Upper lobe of right lung (tissue), 1 donor: Measurements from ENCODE around the gene BRD1. TPM values are rescaled to one million over a fixed set of nuclear protein-coding genes. Genes with fewer than 3 reads are reported as not detected.
A peak's percentile ranks its signal among the peaks of the same experiment; 100 is the strongest.

ENCODE experiments used
- ATAC-seq: fragments of 200-7000 bp; cut with Tn5 transposase; one replicate; pipeline ENCODE4 v1.9.1; 2020; ENCODE audit warnings: mild to moderate bottlenecking, moderate library complexity
- DNase-seq: peaks from one replicate; pipeline ENCODE4 v3.0.0-alpha.2; 2020
- H3K27ac ChIP-seq: fragments of 200-600 bp; one replicate; pipeline ENCODE4 v1.8.0; 2022
- H3K27me3 ChIP-seq: fragments of 200-600 bp; one replicate; pipeline ENCODE4 v1.8.0; 2022; ENCODE audit warnings: mild to moderate bottlenecking
- H3K36me3 ChIP-seq: fragments of 200-600 bp; one replicate; pipeline ENCODE4 v1.8.0; 2022
- H3K4me1 ChIP-seq: fragments of 200-600 bp; one replicate; pipeline ENCODE4 v1.8.0; 2022
- H3K4me3 ChIP-seq: fragments of 200-600 bp; one replicate; pipeline ENCODE4 v1.8.0; 2022; ENCODE audit warnings: mild to moderate bottlenecking
- H3K9me3 ChIP-seq: fragments of 200-600 bp; one replicate; pipeline ENCODE4 v1.8.0; 2022
- intact Hi-C: fragments of 100-400 bp; cut with DNase I; formaldehyde crosslinking; loops from one replicate; pipeline ENCODE4 v1.11.0; 2022
- total RNA-seq: library from RNA; stranded (reverse); fragmentation: NEBNext Ultra II Directional; extraction: Animal tissue kit (Norgen Biotek cat#: 25700); gene quantifications from one replicate; pipeline ENCODE4 v1.2.1, GENCODE V29; 2021
- TF ChIP-seq, protein P1 (sequence below): fragments of 200-600 bp; IDR thresholded peaks from one replicate; pipeline ENCODE4 v1.8.0; 2022; ENCODE audit warnings: antibody characterized with exemption
- donor health status: DM: no; HTN: yes; CAD: no; lungs with severe emphysema.

BRD1 gene
- total RNA-seq, 1 donor from 2014 or later: 39.0 TPM

DNA sequence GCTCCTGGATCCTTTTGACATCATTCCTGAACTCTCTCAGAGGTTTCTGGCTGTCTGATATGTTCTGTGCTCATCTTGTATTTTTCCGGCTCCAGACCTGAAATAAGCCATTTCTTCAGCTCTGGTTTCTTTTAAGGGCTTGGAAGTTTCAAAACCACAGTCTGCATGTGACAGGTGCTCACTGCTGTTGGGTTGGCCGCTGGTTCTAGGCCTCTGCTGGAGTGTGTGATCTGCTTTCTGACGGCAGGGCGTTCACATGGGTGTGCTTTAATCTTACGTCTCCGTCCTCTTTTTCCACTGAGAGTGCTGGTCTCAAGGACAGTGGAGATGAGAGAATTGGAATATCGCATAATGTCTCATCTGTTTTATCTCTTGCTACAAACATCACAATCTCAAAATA, 36.3 kb upstream of the BRD1 start:
- no peak for DNase-seq
- no peaks in the 10 kb centered on the region for H3K36me3 ChIP-seq
- no peak overlapping the region for H3K4me3 ChIP-seq
- H3K4me1 ChIP-seq: peaks cover 10% of the 10 kb centered on the region
- no peak for ATAC-seq
- peaks cover 11% of the 10 kb centered on the region for H3K9me3 ChIP-seq
- intact Hi-C loops: no loop called here
- no peak overlapping the region for H3K27ac ChIP-seq
- TF ChIP-seq, protein P1, sequence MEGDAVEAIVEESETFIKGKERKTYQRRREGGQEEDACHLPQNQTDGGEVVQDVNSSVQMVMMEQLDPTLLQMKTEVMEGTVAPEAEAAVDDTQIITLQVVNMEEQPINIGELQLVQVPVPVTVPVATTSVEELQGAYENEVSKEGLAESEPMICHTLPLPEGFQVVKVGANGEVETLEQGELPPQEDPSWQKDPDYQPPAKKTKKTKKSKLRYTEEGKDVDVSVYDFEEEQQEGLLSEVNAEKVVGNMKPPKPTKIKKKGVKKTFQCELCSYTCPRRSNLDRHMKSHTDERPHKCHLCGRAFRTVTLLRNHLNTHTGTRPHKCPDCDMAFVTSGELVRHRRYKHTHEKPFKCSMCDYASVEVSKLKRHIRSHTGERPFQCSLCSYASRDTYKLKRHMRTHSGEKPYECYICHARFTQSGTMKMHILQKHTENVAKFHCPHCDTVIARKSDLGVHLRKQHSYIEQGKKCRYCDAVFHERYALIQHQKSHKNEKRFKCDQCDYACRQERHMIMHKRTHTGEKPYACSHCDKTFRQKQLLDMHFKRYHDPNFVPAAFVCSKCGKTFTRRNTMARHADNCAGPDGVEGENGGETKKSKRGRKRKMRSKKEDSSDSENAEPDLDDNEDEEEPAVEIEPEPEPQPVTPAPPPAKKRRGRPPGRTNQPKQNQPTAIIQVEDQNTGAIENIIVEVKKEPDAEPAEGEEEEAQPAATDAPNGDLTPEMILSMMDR: no peak
- H3K27me3 ChIP-seq: no peaks in the 10 kb centered on the region

DNA sequence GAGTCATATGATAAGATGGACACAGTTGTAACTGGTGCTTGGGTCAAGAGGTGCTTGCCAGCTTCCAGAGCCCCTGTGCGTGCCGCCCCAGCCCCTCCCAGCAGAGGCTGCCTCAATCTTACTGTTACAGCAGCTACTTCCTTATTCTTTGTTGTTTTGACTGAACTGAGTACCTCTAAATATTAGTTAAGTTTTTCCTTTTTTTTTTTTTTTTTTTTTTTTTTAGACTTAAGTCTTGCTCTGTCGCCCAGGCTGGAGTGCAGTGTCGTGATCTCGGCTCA, 34.8 kb upstream of the BRD1 start:
- Histone ChIP-seq H3K4me3 (no peak overlapping the region), H3K27me3 (no peaks in the 10 kb centered on the region), H3K4me1 (peaks cover 10% of the 10 kb centered on the region), H3K27ac (no peak overlapping the region), H3K36me3 (no peaks in the 10 kb centered on the region), H3K9me3 (peaks cover 11% of the 10 kb centered on the region)
- TF ChIP-seq, protein P1: no peak
- DNase-seq (peak; percentile 68), ATAC-seq (peak; percentile 83)
- intact Hi-C loops: no loop called here

DNA sequence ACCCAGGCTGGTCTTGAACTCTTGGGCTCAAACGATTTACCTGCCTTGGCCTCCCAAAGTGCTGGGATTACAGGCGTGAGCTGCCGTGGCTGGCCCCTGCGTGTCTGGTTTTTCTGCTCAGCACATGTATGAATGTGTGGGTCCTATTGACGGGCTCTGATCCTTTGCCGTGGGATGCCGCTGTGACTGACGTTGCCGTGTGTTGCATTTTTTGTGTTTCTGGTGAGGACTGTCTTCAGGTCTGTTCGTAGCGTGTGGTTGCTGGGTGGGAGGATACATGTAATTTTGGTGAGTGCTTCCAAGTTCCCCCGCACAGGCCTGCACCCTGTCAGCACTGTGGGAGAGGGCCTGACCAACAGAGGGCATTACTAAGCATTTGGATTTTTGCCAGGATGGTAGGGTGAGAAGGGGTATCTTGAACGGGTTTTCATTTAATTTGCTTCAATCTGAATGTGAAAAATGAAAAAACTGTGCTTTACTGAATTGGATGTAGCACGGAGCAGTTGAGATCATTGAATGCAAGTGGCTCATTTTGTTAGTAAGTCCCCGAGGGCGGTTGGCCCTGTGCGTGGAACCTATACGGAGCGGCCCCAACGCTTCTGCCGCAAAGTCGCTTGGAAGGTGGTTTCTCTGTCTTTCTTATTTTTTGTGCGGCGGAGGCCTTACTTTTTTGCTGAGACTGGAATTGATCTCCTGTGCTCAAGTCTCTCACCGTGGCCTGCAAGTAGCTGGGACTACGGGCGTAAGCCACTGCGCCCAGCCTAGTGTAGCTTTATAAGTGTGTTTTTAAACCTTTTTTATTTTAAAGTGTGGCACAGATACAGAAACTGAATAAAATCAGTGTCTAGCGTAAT, 34.2 kb upstream of the BRD1 start:
- Histone ChIP-seq H3K27ac (no peak overlapping the region), H3K4me1 (peaks cover 10% of the 10 kb centered on the region), H3K27me3 (no peaks in the 10 kb centered on the region), H3K36me3 (no peaks in the 10 kb centered on the region), H3K4me3 (no peak overlapping the region), H3K9me3 (peaks cover 11% of the 10 kb centered on the region)
- ATAC-seq: no peak
- TF ChIP-seq, protein P1: no peak
- peak; percentile 40 for DNase-seq
- intact Hi-C loops: no loop called here

DNA sequence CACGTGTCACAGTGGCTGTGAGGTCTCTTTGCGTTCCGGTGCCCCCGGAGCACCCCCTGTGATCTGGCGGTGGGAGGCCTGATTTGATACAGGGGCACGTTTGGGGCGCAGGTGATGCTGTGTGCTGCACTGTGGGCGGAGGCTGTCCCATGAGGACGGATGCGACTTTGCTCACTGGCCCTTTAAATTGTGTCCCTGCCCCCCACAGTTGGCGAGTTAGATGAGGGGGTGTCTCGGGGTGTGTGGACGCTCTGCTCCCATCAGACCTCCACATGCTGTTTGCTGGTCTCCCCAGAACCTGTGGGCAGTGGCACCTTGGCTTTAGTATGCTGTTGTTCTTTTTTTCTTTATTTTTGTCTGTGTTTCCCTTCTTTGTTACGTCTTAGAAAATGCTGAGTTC, 31.2 kb upstream of the BRD1 start:
- H3K4me1 ChIP-seq: peaks cover 28% of the 10 kb centered on the region

DNA sequence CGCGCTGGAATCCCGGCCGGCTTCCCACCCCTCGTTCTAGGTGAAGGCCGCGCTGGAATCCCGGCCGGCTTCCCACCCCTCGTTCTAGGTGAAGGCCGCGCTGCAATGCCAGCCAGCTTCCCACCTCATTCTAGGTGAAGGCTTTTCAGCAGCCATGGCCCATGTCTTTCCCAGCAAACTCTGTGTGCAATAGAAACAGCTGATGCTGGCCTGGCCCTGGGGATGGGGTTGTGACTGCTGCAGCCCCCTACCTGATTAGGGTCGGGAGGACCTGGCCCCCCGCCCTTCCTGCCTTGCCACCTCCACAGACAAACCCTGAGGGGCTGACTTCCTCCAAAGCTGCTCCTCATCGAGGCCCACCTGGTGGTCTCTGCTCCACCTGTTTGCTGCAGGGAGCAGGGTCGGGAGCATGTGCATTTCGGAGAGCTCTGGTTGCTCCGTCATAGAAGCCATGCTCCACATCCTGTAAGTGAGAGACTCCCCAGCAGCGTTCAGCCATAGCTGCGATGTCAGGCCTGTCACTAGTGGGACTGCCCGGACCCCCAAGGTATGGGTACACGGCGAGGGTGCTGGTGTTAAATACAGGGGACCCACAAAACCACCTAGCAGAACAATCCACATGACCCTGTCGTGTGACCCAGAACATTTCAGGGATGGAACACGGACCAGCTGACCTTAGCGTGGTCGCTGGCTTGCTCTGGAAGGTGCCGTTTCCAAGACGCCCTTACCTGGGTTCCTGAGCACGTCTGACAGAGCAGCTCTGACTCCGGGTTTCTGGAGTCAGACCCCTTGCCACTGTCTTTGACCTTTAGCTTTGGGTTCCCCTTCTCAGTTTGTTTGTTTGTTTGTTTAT, 29.3 kb upstream of the BRD1 start:
- intact Hi-C loops: no loop called here
- H3K4me1 ChIP-seq: peaks cover 19% of the 10 kb centered on the region
- H3K9me3 ChIP-seq: no peaks in the 10 kb centered on the region
- DNase-seq (no peak), ATAC-seq (no peak)
- H3K27me3 ChIP-seq: no peaks in the 10 kb centered on the region
- no peaks in the 10 kb centered on the region for H3K36me3 ChIP-seq
- H3K27ac ChIP-seq: no peak overlapping the region
- TF ChIP-seq, protein P1: no peak
- no peak overlapping the region for H3K4me3 ChIP-seq

More for the DNA sequence above, 31.2 kb upstream of the BRD1 start:
- Histone ChIP-seq H3K9me3 (no peaks in the 10 kb centered on the region), H3K27me3 (no peaks in the 10 kb centered on the region), H3K36me3 (no peaks in the 10 kb centered on the region), H3K4me3 (no peak overlapping the region), H3K27ac (no peak overlapping the region)
- intact Hi-C loops: no loop called here
- TF ChIP-seq, protein P1: no peak
- ATAC-seq (no peak), DNase-seq (peak; percentile 37)
